ENCODE measurements around the gene TANC2.
A peak's percentile ranks its signal among the peaks of the same experiment; 100 is the strongest.

Gene TANC2

DNA sequence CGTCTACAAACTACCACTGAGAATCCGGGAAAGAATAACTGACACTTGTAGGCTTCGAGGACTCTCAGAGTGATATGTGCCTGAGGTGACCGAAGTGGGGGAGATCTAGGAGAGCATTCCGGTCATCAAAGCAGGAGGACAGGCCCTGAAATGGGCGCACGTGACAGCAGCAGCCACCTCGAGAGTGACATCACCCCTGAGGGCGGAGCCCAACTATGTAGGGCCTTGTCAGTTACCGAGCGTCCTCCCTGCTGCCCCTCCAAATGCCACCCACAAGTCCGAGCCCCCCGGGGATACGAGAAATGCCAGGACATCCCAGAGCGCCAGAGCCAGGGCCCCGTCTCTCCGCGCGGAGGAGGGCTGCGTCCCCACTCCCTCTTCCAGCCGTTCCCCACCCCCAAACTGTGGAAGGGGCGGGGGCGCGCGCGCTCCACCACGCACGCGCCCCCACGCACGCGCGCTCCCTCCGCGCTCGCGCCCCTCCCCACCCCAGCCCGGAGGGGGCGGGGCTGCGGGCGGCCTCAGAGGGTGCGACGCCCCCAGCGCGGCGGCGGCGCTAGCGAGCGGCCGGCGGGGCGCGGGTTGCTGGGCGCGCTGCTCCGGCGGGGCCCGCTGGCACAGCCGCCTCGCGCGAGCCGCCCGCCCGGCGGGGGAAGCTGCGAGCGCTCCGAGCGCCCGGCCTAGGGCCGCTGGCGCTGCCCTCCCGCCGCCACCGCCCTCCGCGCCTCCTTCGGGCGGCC, at the start of gene TANC2:
Gene TANC2, plus strand, starts transcription at position 550 of the 740 bp plus-strand sequence. CDS start 43,325 bp downstream, outside the sequence.
- DNase-seq, result peak; percentile 90

DNA sequence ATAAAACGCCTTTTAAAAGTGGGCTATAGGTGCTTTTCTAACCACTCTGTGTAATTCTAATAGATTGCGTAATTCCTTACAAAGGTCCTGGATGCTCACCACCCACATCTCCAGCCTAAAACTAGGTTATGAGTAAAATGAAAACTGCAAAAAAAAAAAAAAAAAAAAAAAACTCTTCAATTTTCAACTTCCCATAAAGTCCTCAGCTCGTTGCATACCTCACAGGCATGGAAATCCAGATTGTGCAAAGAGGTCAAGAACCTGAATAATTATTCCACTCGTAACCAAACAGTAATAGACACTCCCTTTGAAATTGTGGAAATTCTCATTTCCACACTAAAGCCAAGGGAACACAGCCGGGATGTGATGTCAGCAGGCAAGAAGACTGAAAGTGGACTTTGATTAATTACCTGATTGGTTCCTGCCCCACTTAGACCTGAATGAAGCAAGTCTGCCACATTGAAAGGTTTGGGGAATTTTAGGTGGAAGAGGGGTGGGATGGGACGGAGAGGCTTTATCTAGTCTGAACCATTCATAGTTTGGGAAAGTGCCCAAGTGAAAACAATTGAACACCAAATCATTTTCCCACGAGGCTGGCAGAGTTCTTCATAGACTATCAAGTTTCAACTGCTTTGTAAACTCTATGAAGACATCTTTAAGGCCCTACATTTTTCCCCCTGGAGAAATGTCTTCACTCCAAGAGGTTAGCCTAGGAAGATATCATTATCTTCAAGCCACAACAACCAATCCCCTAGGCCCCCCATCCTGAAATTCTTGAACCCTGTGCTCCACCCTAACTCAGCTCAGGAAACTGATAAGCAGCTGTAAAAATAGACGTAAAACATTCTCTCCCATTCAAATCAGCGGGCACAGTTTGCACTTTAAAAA, 49.1 kb upstream of the TANC2 start:
- DNase-seq, result no peak

DNA sequence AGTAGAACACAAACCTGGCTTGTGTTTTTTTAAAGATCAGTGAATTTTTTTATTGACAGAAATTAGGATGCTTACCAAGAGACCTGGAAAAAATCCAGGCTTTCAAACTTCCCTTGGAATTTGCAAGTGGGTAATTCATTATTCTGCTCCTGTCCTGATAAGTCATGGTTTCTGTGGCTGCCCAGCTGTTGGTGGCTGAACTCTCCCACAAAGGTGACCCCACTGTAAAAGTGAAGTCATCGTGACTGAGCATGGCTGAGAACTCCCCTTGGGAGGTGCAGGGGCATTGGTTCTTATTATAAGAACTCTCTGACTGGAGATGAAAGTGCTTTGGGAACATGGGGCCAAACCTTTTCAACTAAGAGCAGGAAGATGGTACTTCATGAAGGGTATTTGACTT, 46.6 kb upstream of the TANC2 start:
- DNase-seq, result no peak

DNA sequence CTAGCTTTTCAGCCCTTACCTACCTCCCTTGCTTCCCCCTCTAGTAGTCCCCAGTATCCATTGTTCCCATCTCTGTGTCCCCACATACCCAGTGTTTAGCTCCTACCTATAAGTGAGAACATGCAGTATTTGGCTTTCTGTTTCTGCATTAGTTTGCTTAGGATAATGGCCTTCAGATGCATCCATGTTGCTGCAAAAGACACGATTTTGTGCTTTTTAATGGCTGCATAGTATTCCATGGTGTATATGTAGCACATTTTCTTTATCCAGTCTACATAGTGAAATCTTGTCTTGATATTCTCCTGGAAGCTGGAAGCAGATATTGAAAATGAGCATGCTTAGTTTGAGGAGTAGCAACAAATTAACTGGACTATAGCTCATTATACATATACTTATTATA, 45.7 kb upstream of the TANC2 start:
- no peak for DNase-seq

DNA sequence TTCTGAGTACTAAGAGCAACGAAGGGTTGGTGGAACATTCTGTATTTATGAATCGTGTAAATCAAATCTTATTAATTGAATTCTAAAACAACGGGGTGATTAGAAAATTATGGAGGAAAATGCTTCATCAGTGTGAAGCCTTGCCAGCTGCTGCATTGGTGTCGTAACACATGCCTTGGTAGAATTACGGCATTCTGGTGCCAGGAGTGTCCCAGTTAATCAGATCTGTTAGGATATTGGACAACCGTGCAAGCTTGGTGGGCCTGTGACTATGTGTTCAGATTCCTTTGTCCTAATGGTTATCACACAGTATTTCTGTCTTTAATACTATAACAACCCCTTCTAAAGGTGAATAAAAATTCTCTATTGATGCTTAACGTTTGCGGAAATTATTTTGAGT, 44.2 kb upstream of the TANC2 start:
- DNase-seq, result no peak

- DNase-seq, result no peak
Measured at GRCh38 chr17:62923258-62924150, 42.5 kb upstream of the TANC2 start.

DNA sequence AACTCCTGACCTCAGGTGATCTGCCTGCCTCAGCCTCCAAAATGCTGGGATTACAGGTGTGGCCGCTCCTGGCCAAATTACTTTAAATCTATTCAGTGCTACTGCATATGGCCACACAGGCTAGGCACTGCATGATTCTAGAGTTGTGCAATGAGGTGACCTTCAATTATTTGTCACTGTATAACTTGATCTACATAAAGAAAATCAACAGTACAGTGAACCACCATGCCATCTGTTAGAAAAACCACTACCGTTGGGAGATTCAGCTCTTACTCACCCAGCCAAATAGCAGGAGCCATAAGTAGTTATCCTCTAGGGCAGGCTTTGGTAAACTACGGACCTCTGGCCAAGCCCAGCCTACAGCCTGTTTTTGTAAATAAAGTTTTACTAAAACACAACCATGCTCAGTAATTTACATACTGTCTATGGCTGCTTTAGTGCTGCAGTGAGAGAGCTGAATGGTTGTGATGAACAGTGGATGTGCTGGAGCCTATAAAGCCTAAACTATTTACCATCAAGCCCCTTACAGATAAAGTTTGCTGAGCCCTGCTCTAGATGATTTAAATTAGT, 40.7 kb upstream of the TANC2 start:
- DNase-seq, result no peak

DNA sequence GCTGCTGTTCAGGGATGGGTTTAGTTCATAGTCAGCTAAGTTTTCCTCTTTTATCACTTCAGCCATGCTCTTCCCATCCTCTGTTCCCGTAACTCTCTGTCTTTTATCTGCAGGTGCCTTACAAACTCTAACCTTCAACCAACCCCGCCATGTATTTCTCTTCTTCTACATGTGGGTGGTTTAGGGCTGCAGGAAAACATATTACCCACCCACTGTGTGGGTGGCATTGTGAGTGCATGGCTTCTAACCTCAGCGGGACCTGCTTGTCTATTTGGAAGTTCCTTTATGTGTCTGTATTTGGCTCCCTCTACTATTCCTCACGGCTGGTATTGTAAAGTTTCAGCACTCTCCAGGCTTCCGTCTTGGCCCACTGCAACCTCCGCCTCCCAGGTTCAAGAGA, 39.0 kb upstream of the TANC2 start:
- no peak for DNase-seq

DNA sequence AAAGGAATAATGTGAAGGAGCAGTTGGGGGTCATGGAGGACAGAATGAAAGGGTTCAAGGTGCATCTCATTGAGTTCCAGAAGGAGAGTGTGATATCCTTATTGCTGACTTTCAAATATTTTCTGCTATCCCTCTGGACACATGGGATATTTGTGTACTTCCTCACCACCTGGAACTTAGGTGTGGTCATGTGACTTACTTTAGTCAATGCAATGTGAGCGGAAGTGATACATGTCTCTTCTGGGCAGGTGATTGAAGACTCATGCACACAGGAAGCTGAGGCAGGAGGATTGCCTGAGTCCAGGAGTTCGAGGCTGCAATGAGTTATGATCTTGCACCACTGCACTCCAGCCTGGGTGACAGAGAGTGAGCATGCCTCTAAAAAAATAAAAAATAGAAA, 36.7 kb upstream of the TANC2 start:
- no peak for DNase-seq

- DNase-seq, result no peak
Measured at GRCh38 chr17:62931101-62931500, 34.9 kb upstream of the TANC2 start.

DNA sequence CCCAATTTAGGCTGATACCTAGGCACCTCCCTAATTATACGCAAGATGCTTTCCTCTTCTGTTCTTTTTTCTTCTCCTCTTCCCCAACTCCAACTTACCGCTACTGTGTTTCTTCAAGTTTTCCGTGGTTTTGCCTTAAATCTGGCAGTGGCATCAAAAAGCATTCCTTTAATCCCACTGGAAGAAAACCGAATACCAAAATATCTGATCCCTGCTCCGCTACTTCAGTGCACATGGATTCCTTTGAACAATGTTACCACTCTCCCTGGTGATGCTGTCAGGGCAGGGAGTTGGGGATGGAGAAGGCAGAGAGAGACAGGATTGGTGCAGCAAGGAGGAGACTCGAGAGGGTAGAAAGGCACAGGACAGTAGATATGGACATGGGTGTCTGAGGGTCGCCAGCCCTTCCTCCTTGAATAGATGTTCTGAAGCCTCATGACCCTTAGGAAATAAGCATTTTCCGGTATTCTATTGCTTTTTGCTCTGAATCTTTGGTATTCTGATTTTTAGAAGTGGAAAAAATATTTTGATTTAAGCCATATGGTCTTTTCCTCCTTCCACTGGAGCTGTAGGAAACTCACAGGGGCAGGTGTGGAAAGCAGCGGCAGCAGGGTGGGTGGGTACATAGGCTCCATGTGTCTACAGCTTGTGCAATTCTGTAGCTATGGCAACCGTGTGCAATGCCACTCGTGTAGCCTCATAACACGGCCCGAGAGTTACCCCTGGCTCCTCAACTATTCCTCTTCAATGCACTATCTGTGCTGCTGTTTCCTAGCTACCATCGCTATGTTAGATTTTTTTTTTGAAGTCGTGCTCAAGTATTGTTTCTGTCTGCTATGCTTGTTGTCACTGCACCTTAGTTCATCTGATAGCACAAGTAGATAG, 32.3 kb upstream of the TANC2 start:
- DNase-seq, result no peak

- no peak for DNase-seq
Measured at GRCh38 chr17:62935098-62935497, 30.9 kb upstream of the TANC2 start.

GRCh38 chr17:62935523-62935922, 30.5 kb upstream of the TANC2 start:
- no peak for DNase-seq

DNA sequence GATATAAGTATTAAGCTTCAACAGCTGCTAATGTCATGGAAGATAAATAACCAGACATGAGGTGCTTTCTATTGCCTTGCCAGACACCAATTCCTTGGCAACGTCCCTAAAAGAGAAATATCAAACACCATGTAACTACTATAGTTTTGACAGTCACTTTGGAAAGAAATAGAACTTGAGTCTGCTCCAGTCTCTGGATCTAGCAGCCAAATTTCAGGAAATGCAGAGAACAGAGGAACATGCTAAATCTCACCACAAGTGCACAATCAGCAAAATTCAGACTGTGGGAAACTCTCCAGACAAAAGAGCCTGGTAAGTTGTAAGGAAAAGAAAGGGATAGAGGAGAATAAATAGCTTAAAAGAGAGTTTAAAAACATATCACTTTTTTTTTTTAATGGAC, 28.4 kb upstream of the TANC2 start:
- no peak for DNase-seq

GRCh38 chr17:62941358-62941991, 24.6 kb upstream of the TANC2 start:
- no peak for DNase-seq

DNA sequence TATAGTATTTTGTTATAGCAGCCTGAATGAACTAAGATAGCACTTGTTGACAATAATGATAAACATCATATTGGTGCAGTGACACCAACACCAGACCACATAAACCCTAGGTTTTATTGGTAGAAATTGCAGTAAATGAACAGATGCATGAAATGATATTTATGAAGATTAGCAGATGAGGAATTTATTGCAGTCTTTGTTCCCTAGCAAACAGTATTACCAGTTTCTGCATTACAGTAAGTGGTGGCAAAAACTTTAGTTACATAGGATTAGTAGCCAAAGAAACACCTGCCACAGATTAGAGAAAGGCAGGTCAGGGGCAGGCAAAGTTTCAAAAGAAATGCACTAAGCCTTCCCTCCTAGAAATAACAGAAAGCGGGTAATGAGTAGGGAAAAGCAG, 17.7 kb upstream of the TANC2 start:
- DNase-seq, result no peak

- DNase-seq, result no peak
Measured at GRCh38 chr17:62949036-62949435, 17.0 kb upstream of the TANC2 start.

- DNase-seq, result no peak
Measured at GRCh38 chr17:62950067-62950466, 16.0 kb upstream of the TANC2 start.

- DNase-seq, result no peak
Measured at GRCh38 chr17:62955841-62956352, 10.1 kb upstream of the TANC2 start.

DNA sequence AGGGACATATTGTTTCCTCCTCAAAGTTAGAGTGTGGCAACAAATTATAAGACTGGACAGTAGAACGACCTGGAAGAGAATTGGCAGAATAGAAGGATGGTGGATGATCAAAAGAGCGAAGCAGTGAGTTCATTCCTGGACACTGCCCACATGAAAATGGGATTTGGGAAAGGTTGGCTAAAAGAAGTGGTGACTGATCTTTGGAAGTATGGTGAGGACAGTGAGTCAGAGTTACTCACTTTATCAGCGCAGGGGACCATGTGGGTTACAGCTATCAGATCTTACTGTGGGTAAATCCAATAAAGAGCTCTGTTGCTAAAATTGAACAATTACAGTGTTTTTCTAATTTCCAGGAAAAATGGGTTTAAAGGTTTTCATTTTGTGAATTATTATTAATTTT, 2.7 kb upstream of the TANC2 start:
- DNase-seq, result no peak

- no peak for DNase-seq
Measured at GRCh38 chr17:62964506-62964905, 1.5 kb upstream of the TANC2 start.

Measured in NCI-H1436 (cell line).